ENCODE data around the gene IGF2BP1.

Gene IGF2BP1

GRCh38 chr17:48995304-48995973, 1.7 kb upstream of the IGF2BP1 start:
- no peak for TF ChIP-seq CTCF (IDR thresholded peaks at IDR 0.05; ENCODE audit: low read depth, low read length, missing control alignments)
- H3K4me3 ChIP-seq (replicated peaks; ENCODE audit: low read depth, low read length): peak overlapping the region; percentile 58
- DNase-seq (ENCODE audit: extremely low read depth, low read depth): no peak

GRCh38 chr17:48995974-48996721, 1.0 kb upstream of the IGF2BP1 start:
- no peak for DNase-seq (ENCODE audit: extremely low read depth, low read depth)
- peak overlapping the region; percentile 58 for H3K4me3 ChIP-seq (replicated peaks; ENCODE audit: low read depth, low read length)
- TF ChIP-seq CTCF (IDR thresholded peaks at IDR 0.05; ENCODE audit: low read depth, low read length, missing control alignments): no peak

GRCh38 chr17:48996722-48997102, 473 bp upstream of the IGF2BP1 start:
- H3K4me3 ChIP-seq (replicated peaks; ENCODE audit: low read depth, low read length): peak overlapping the region; percentile 58
- TF ChIP-seq CTCF (IDR thresholded peaks at IDR 0.05; ENCODE audit: low read depth, low read length, missing control alignments): no peak
- DNase-seq (ENCODE audit: extremely low read depth, low read depth): no peak

- no peak for DNase-seq (ENCODE audit: extremely low read depth, low read depth)
- TF ChIP-seq CTCF (IDR thresholded peaks at IDR 0.05; ENCODE audit: low read depth, low read length, missing control alignments): no peak
Observed at GRCh38 chr17:48997827-48998586, 822 bp downstream of the IGF2BP1 start.

GRCh38 chr17:48998587-48999440, 1.6 kb downstream of the IGF2BP1 start:
- no peak for DNase-seq (ENCODE audit: extremely low read depth, low read depth)
- no peak for TF ChIP-seq CTCF (IDR thresholded peaks at IDR 0.05; ENCODE audit: low read depth, low read length, missing control alignments)
- H3K4me3 ChIP-seq (replicated peaks; ENCODE audit: low read depth, low read length): peak overlapping the region; percentile 58

More at GRCh38 chr17:48997827-48998586, 822 bp downstream of the IGF2BP1 start:
- H3K4me3 ChIP-seq (replicated peaks; ENCODE audit: low read depth, low read length): peak overlapping the region; percentile 58

- DNase-seq (ENCODE audit: extremely low read depth, low read depth): no peak
- no peak for TF ChIP-seq CTCF (IDR thresholded peaks at IDR 0.05; ENCODE audit: low read depth, low read length, missing control alignments)
- peak overlapping the region; percentile 58; the same call in 1 of the 2 replicates for H3K4me3 ChIP-seq (replicated peaks; ENCODE audit: low read depth, low read length)
Observed at GRCh38 chr17:49000943-49001342, 3.8 kb downstream of the IGF2BP1 start.
